Endothelial cell of umbilical vein (primary cell): ENCODE results near the gene SIDT1.

ENCODE experiments used
- CTCF ChIP-seq, 2 donors: IDR thresholded peaks; 1 replicate in 1 of 2; 2 replicates in 1 of 2; pipeline ENCODE4 v1.5.1; 2011; ENCODE audit warnings: low read length in 2 of 2, mild to moderate bottlenecking in 2 of 2, moderate library complexity in 2 of 2, control low read depth in 1 of 2, inconsistent platforms in 1 of 2, low read depth in 1 of 2; ENCODE audit not compliant: insufficient read depth in 1 of 2; ENCODE audit errors: extremely low read depth in 1 of 2
- EZH2 ChIP-seq: IDR thresholded peaks from 2 replicates; pipeline ENCODE4 v1.6.1; 2012; ENCODE audit warnings: borderline replicate concordance, low read depth, mild to moderate bottlenecking, moderate library complexity, low read length, inconsistent platforms; ENCODE audit not compliant: severe bottlenecking
- JUN ChIP-seq: IDR thresholded peaks from 2 replicates; pipeline ENCODE4 v1.6.1; 2011; ENCODE audit warnings: borderline replicate concordance, low read depth; ENCODE audit not compliant: insufficient read length, insufficient read depth
- MAX ChIP-seq: IDR thresholded peaks from 2 replicates; pipeline ENCODE4 v1.6.1; 2011; ENCODE audit not compliant: insufficient read depth, insufficient read length
- POLR2A ChIP-seq: IDR thresholded peaks from 2 replicates; pipeline ENCODE4 v1.6.1; 2012; ENCODE audit warnings: low read depth, mild to moderate bottlenecking, control low read depth, low read length
- POLR2AphosphoS5 ChIP-seq: IDR thresholded peaks from 2 replicates; pipeline ENCODE4 v1.6.1; 2012; ENCODE audit warnings: low read depth, mild to moderate bottlenecking, control low read depth, low read length, moderate library complexity; ENCODE audit not compliant: insufficient read depth

- TF ChIP-seq CTCF (IDR thresholded peaks at IDR 0.05; ENCODE audit: extremely low read depth in 1 of 2, insufficient read depth in 1 of 2, low read depth in 1 of 2, low read length in 2 of 2) = no peak
- TF ChIP-seq POLR2AphosphoS5 = no peak
- TF ChIP-seq MAX = no peak
- TF ChIP-seq POLR2A = no peak
- no peak for TF ChIP-seq EZH2
- TF ChIP-seq JUN = no peak
Measured at GRCh38 chr3:113673593-113673992, 141.2 kb downstream of the SIDT1 start.
